Occipital lobe (tissue), 2 donors: ENCODE results near the gene GRIK5. TPM values are rescaled to one million over a fixed set of nuclear protein-coding genes. Genes with fewer than 3 reads are reported as not detected.

Experiments
- DNase-seq: peaks from one replicate; lab custom pipeline; 2025; lab: John Stamatoyannopoulos, UW
- total RNA-seq: library from RNA; depleted of rRNA; stranded (reverse); fragments of >200 nt; gene quantifications from one replicate; pipeline ENCODE4 v1.2.3, GENCODE V29; 2014

The GRIK5 gene
- total RNA-seq, 1 donor from 2014 or later, result 20.0 TPM

- DNase-seq, result no peak
Observed at GRCh38 chr19:42078538-42079275, 8.7 kb upstream of the GRIK5 start.

DNA sequence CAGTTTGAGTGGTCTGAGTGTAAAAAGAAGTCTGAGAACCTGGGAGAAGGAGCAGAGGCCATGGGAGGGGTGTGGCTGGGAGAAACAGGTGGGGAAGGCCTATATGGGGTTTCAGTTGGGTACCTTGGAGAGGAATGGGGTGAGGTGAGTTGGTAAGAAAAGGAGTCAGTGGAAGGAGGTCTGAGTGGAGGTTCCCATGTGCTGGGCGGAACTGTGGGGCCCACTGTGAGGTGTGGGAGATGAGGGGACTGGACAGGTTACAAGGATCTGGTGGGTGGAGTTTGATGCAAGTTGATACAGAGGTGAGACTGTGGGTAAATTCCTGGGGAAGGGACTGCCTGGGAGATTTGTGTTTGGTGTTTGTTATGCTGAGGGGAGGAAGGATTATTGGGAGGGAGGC is 8.1 kb upstream of the GRIK5 start:
- no peak for DNase-seq

GRCh38 chr19:42076380-42076944 is 6.5 kb upstream of the GRIK5 start:
- no peak for DNase-seq

GRCh38 chr19:42075616-42076379 is 5.8 kb upstream of the GRIK5 start, which contains the start of gene ZNF574:
ZNF574 (plus strand) TSS chr19:42076166; CDS start chr19:42078607, 2,441 bp downstream.
- DNase-seq, result peak; percentile 98

DNA sequence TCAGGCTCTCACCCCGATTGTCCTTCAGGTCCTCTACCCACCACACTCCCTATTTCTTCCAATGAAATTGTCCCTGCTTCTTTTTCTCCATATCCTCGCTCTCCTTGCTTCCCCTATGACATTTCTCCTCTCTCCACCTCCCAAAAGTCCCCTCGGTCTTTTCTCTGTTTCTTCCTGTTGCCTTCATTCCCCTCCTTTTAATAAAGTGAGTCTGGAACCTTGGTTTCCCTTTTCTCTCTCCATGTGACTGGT is 5.3 kb upstream of the GRIK5 start:
- no peak for DNase-seq

- DNase-seq, result peak; percentile 22
Observed at GRCh38 chr19:42074513-42075363, 4.7 kb upstream of the GRIK5 start.

- DNase-seq, result no peak
Observed at GRCh38 chr19:42071247-42071646, 1.2 kb upstream of the GRIK5 start.

DNA sequence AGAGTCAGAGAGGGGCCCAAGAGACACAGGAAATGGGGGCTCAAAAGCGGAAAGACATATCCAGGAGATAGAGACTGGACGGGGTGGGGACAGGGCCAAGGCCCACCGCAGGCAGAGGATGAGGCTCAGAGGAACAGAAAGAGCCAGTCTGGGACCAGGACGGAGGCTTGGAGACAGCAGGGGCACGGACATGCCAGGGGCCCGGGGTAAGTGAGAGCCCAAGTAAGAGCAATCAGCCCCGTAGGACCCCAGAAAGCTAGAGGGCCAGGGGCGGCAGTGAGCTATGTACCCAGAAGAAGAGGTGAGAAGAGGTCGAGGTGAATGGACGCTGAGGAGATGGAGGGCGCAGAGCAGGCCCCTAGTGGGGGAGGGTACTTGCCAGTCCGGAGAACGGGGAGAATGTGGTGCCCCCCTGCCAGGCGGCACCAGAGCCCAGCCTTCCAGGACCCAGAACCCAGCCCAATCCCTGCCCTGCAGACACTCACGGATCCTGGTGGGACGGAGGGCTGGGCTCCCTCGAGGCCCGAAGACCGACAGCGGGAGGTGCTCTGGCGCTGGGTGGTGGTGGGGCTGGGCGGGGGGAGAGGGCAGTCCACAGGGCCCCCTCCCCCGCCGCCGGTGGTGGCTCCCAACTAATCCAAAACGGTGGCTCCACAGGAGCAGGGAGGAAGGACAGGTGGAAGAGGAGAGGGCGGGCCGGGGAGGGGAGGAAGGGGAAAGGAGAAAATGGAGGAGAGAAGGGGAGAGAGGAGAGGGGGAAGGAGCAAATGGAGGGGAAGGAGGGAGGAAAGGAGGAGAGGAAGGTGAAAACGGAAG is 1.0 kb downstream of the GRIK5 start:
- DNase-seq, result no peak

DNA sequence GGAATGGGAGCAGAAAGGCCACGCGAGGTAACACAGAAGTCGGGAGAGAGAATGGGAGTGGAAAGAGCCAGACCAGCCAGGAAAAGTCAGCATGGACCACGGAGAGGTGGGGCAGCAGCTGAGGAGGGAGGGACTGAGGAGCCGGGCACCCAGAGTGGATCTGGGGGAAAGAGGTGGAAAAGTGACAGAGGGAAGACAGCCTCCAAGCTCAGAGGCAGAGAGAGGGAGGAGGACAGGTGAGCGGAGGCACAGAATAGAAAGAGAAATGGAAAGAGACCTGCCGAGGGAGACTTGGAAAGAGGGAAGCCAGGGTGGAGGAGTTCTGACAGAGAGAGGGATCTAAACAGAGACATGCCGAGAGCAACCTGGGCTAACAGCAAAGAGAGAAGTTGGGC is 1.6 kb downstream of the GRIK5 start:
- DNase-seq, result no peak

GRCh38 chr19:42067315-42067888 is 2.6 kb downstream of the GRIK5 start:
- no peak for DNase-seq

GRCh38 chr19:42066075-42066754 is 3.8 kb downstream of the GRIK5 start:
- peak; percentile 39 for DNase-seq

DNA sequence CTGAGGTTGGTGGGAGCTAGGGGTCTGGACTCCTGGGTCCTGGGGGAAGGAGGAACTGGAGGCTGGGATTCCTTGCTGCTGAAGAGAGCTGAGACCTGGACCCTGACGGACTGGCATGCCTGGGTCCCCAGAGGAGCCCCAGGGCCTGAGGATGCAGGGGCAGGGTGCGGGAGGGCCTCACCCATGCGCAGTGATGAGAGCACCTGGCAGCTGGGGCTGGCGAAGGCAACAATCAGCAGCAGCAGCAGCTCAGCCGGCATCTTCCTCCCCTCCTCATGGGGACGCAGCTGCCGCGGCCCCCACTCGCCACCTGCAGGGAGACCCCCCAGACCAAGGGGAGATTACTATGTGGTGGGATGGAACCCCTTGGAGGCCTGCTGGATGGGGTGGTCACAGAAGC is 4.5 kb downstream of the GRIK5 start:
- no peak for DNase-seq

GRCh38 chr19:42065051-42065450 is 5.0 kb downstream of the GRIK5 start:
- no peak for DNase-seq

GRCh38 chr19:42064432-42064831 is 5.6 kb downstream of the GRIK5 start:
- DNase-seq, result no peak

- no peak for DNase-seq
Observed at GRCh38 chr19:42062381-42062780, 7.6 kb downstream of the GRIK5 start.

- no peak for DNase-seq
Observed at GRCh38 chr19:42060117-42060516, 9.9 kb downstream of the GRIK5 start.

DNA sequence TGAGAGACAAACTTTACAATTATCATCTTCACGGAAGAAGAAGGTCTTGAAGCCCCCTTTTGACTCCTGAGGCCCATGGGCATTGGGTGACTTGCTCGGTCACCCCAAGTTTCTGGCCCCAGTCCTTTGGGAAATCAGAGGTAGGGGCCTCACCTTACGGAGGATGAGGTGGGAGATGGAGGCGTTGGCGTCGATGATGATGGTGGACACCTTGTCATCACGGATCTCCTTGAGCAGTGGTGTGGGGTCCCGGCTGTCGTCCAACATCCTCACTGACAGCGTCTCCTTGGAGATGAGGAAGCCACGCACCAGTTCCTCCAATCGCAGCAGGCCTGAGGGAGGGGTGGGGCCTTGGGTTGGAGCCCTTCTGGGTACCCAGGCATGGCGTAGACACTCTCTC is 10.8 kb downstream of the GRIK5 start:
- DNase-seq, result no peak

DNA sequence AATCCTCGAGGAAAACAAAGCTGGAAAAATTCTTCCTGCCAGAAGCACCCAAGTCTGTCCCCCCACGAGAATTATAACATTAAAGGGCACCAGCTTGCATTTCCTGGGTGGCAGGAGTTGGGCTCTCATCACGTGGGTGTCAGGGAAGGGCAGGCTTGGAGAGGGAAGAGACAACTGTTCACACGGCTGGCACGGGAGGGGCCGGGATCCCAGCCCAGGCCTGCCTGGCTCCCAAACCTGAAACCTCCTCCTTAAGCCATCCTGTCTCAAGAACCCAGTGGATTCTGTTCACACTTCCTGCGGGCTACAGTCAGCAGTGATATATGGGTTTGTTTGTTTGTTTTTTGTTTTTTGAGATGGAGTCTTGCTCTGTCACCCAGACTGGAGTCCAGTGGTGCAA is 12.2 kb downstream of the GRIK5 start:
- no peak for DNase-seq

GRCh38 chr19:42054205-42054604 is 15.8 kb downstream of the GRIK5 start:
- no peak for DNase-seq
